Diencephalon (tissue), 1 donor: ENCODE results near the gene BAZ2B. TPM values are rescaled to one million over a fixed set of nuclear protein-coding genes. Genes with fewer than 3 reads are reported as not detected.

ENCODE experiments used
- small RNA-seq: library from RNA; depleted of rRNA; stranded (forward); fragments of <200 nt; gene quantifications from one replicate; pipeline ENCODE3, GENCODE V24; 2014
- total RNA-seq: library from RNA; depleted of rRNA; stranded (reverse); fragments of >200 nt; gene quantifications from one replicate; pipeline ENCODE4 v1.2.3, GENCODE V29; 2014

Gene BAZ2B, protein sequence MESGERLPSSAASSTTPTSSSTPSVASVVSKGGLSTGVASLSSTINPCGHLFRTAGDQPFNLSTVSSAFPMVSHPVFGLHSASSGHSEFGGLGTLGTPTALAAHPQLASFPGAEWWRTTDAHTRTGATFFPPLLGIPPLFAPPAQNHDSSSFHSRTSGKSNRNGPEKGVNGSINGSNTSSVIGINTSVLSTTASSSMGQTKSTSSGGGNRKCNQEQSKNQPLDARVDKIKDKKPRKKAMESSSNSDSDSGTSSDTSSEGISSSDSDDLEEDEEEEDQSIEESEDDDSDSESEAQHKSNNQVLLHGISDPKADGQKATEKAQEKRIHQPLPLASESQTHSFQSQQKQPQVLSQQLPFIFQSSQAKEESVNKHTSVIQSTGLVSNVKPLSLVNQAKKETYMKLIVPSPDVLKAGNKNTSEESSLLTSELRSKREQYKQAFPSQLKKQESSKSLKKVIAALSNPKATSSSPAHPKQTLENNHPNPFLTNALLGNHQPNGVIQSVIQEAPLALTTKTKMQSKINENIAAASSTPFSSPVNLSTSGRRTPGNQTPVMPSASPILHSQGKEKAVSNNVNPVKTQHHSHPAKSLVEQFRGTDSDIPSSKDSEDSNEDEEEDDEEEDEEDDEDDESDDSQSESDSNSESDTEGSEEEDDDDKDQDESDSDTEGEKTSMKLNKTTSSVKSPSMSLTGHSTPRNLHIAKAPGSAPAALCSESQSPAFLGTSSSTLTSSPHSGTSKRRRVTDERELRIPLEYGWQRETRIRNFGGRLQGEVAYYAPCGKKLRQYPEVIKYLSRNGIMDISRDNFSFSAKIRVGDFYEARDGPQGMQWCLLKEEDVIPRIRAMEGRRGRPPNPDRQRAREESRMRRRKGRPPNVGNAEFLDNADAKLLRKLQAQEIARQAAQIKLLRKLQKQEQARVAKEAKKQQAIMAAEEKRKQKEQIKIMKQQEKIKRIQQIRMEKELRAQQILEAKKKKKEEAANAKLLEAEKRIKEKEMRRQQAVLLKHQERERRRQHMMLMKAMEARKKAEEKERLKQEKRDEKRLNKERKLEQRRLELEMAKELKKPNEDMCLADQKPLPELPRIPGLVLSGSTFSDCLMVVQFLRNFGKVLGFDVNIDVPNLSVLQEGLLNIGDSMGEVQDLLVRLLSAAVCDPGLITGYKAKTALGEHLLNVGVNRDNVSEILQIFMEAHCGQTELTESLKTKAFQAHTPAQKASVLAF (N-terminal part only)
- 166 TPM for total RNA-seq

DNA sequence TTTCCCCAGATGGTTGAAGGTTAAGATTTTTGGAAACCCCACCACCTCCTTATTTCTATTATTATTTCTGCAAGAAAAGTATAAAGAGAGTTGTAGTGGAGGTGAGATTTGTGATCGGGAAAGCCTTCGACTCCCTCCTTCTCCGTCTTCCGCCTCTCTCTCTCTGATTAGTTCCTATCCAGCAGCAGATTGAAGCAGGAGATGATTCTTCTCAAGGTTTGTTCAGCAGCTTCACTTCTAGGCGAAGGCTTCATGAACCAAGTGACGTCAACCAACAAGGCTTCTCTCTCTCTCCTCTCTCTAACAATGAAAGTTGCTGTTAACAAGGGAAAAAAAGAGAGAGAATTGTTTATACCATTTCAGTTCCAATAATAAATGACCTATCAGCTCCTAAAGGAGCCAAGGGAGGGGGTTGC lies at the start of gene BAZ2B:
BAZ2B (minus strand) TSS at position 263 of the 416 bp plus-strand sequence. CDS start 137,829 bp downstream, outside the sequence.

DNA sequence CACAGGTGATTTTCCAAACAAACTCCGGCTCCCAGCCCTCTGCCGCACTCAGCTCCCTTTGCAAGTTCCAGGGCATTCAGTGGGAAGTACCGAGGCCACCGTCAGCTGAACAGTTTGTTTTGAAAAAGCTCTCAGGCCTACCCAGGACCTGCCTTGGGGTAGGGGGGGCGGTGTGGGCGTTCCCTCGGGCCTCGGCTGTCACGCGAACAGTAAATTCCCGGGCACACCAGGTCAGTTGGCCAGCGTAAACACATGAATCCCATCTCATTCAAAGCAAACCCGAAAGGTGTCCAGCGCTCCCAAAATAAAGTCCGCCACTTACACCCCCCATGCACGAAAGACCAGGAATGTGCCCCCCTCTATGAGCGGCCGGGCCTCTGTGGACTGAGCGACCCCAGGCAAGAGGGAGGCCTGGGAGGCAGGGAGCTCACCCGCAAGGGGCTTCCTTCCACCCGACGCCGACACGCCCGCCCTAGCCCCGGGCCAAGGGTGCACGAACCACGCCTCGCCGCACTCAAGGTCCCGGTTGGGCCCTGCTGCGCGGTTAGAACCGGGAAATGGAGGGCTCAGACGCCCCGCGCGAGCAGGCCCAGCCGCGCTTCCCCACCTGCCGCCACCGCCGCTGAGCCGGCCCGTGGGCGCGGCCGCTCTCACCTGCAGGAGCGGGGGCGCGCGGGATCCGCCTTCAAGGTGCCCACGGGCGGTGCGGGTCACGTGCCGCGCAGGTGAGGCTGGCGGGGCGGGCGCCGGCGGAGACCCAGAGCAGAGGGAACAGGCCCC lies 330.2 kb downstream of the BAZ2B start, which contains the start of gene WDSUB1:
WDSUB1 (minus strand) TSS at position 775 of the 780 bp plus-strand sequence. CDS start 3,634 bp downstream, outside the sequence.

Small RNA genes within 50 kb of the gene (small RNA-seq; reads per million reads assigned to genes)
- gene RF00019 = not detected

Other genes with a start within 250 kb of the BAZ2B start
- gene MARCHF7, start 96.0 kb upstream of the BAZ2B start, total RNA-seq = 134 TPM
- gene CD302, start 181.7 kb upstream of the BAZ2B start, total RNA-seq = 6.7 TPM